LHCN-M2 (cell line): ENCODE results near the gene ATP10A. TPM values are rescaled to one million over a fixed set of nuclear protein-coding genes. Genes with fewer than 3 reads are reported as not detected.
A peak's percentile ranks its signal among the peaks of the same experiment; 100 is the strongest.

Experiments
- DNase-seq: peaks from one replicate; pipeline ENCODE4 v3.0.0-alpha.2; 2012; ENCODE audit warnings: low read depth
- total RNA-seq: library from RNA; depleted of rRNA; stranded (reverse); fragments of >200 nt; gene quantifications from 2 replicates; pipeline ENCODE4 v1.2.3, GENCODE V29; 2014

The ATP10A gene
- total RNA-seq, 1 experiment from 2014 or later, result 0.69 TPM

DNA sequence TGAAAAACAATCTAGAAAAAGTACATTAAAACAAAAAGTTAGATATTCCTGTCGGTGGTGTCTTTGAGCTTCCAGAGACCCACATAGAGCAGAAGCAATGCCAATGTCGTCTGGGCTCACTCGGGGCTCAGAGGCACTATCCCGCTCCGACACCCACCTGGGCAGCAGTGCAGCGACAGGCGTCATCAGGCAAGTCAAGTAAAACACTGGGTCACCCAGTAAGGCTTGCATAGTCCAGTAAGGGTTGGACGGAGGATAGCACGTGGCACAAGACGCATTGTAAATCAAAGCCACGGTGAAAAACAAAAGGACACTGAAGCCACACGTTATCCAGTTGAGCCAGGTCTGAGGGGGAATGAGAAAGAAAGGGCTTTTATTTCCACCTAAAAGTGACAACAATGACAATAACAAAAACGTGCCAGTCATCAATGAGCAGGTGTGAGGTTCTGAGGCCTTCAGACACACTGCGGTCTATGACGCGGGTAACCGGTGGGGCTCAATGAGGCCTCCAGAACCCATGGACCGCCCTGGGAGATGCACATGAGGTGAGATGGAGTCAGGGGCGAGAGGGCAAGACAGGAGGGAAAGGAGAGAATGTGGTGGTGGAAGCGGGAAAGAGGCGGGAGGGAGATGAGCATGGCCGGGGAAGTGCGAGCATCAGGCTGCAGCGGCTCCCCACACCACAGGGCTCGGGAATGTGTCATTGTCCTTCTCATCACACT, 183.0 kb downstream of the ATP10A start:
- DNase-seq, result no peak

DNA sequence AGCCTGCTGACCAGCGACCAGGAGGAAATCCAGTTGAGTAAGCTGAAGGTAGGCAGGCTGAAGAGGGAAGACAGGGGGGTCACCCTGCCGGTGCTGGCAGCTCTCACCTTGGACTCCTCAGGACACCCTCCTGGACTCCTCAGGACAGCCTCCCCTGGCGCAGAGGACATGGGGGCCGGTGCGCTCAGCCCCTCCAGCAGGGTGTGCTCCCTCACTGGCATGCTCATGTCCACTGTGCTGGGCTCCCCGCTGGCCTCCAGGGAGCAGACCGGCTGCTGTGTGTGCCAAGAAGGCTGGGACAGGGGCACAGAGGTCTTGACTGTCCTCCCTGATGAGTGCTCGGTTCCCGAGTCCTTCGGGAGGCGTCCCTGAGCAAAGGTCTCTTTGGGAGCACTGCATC, 183.6 kb downstream of the ATP10A start:
- no peak for DNase-seq

DNA sequence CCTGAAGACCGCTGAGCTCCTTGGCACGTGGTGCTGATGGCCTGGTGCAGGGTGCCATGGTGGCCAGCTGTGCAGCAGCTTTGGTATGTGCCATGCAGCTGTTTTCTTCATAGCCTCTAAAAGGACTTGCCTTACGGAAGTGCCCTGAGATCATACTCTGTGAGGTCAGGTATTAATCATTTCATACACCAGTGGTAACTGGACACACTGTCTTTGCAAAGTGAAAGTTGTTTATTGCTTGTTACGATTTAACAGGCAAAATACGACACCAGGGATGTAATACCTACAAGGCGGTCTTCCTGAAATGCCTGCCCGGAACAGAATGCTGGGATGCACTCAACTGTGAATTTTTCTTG, 184.6 kb downstream of the ATP10A start:
- DNase-seq, result peak; percentile 36

DNA sequence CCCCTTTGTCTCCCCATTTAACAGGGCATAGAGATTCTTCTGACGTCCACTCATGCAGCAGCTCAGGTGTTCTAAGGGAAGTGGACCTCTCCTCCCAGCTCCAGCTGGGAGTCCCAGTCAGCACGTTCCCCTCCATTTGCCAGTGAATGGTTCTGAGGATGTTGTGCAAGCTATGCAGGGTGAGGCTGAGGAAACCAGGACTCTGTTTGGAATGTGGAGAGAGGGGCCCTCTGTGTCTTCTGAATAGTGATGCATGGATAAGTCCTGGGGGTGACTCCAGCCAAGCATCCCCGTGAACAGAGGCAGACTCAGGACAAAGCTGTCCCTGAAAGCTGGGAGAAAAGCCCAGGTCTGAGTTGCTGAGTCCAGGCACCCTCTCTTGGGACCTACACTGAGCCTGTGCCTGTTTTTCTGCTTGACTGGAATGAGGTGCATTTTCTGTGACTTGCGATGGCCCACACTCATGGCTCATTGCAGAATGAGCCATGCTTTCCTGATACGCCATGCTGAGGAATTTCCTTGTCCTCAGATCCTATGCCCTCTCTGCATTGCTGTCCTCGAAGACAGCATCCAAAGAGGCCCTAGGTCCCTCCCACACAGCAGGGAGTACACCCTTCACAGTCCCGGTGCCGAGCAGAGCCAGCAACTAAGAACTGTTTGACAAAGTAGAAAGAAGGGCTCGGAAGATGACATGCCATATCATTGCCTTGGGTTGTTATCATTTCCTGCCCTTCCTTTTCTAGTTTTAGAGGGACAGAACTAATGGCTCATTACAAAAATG, 185.2 kb downstream of the ATP10A start:
- no peak for DNase-seq

DNA sequence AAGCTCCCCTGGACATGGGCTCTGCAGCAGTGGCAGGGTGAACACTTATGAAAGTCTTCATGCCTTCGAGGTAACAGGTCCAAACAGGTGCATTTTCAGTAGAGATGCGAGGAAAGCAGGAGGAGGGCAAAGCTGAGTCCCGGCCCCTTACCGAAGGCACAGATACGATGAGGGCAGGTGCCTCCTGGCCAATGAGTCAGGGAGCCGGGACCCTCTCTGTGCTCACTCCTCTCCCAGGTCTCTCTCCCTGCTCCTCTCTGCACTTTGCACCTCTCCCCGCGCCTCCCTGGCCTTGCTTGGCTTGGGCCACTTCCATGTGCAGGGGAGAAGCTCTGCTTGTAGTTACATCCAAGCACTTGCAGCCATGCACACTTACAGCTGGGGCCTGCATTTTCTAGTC, 187.1 kb downstream of the ATP10A start:
- no peak for DNase-seq

DNA sequence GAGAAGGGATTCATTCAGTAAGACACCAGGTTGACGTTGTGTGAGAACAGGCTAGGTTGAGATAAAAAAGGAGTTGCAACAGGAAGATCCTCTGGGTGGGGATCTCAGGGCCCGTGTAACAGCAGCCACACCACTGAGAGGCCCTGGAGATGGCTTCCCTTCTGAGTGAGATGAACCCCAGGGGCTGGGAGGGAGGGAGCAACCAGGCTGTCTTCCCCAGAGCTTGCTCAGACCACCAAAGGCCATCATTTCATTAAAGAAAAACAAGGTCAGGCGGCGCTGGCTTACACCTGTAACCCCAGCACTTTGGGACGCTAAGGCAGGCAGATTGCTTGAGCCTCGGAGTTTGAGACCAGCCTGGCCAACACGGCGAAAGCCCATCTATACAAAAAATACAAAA, 187.7 kb downstream of the ATP10A start:
- DNase-seq, result no peak

DNA sequence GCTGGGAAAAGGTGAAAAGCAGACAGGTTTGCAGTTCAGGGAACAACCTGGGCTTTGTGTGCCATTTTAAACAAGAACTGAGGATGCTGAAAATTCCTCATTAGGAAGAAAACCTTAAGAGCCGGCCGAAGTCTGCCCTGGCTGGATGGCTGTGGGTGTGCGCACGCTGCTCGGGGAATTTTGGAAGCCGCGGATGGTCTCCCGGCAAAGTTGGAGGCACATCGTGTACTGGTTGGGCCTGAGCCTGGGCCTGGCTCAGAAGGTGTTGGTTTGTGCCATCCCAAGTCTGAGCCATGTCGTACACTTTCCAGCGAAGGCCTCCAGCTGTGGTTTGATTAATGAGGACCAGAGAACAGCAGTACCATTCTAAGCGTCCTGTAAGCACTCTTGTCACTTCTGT, 188.2 kb downstream of the ATP10A start:
- no peak for DNase-seq

DNA sequence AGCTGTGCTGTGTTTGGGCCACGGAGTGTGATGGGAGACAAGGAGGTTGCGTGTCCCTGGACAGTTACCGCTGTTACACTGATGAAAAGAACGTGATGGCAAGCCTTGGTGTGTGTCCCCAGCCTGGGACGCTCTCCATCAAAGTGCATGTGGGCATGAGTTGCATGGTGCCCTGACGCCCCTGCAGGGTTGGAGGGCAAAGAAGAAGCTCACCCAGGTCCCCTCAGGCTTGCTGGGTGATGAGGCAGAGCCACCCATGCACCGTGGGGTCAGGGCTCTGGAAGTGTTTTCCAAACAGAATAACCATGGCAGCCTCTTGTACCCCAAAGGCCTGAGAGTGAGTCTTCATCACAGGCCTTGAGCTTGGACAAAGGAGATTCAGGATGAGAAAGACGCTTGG, 189.2 kb downstream of the ATP10A start:
- no peak for DNase-seq

DNA sequence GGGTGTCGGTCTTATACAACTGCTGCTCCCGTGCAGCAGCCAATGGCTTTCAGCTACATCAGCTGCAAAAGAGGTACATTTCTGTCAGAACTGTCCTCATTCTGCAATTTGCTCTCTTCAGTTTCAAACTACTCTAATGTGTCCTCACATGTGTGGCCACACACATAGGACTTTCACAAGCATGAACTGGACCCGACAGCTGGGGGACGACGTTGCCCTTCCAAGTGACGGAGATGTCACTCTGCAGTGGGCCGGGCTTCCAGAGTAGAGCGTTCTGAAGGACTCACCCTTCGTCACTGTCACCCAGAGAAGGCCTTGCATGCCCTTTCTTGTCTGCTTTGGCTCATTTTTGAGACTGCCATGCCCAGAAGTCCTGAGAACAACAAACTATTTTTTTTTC, 189.8 kb downstream of the ATP10A start:
- no peak for DNase-seq

DNA sequence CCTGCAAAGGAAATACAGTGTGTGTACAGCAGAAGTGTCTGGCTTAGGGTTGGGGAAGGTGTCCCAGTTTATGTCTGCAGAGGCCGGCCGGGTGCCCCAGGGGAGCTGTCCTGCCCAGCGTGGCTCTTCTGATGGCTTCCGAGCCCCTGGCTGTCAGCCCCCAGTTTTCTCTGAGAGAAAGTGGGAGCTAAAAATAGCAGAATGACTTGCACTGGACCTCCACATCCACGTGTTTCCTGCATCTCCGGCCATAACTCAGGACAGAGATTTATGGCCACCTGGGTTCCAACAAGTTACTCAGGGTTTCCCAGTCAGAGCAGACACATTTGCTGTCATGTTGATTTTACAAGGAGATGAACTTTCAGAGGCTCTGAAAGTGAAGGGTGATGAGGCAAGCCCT, 192.0 kb downstream of the ATP10A start:
- DNase-seq, result no peak

DNA sequence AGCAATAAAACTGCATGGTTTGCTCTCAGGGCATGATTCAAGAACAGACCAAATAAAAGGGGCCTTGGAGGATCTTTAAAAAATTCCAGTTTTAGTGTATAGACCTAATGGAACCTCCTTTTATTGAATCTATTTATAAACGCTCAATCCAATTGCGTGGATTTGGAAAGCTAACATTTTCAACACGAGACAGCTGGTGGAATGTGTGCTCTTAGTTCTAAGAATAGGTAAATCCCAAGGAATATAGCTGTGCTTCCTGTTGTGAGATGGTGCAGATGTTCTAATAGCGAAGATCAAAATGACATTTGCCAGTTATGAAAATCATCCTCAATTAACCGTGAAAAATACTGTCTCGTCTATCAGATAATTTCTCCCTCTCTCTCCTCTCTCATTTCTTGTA, 192.5 kb downstream of the ATP10A start:
- no peak for DNase-seq

DNA sequence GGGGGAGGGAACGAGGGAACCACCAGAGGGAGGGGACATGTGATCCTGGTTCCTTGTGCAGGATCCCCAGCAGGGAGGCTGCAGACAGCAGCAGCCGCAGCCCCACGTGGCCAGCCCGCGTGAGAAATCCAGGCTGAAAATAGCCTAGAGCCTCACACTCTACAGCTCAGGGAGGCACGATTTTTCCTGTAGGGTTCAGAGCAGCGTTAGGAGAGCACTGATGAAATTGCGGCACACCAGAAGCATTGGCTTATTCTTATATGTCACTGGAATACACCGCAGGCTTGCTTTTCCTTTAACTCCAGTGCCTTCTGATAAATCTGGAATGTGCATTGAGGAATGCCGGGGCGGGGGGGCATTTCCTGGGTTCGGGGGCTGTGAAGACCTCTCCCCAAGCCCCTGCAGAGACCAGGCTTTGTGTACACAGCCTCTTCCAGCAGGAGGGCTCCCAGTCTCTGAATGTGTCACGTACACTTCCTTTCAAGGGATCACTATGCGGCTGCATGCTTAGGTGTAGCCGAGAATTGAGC, 193.0 kb downstream of the ATP10A start:
- peak; percentile 71 for DNase-seq

DNA sequence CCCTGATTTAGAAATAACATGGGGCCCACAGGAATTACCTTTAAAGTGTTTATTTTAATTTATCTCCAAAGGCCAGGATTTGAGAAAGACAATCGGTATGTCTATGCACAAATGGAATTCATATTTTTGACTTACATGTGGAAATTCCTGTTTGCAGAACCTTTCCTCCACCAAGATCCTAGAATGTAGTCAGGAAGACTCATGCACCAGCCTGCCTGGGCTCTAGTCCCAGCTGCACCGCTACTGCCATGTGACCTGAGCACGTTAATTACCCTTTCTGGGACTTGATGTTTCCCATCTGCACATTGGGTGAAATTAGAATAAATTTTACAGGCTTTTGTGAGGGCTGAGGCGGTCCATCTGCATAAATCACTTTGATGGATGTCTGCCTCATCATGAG, 194.2 kb downstream of the ATP10A start:
- DNase-seq, result no peak

DNA sequence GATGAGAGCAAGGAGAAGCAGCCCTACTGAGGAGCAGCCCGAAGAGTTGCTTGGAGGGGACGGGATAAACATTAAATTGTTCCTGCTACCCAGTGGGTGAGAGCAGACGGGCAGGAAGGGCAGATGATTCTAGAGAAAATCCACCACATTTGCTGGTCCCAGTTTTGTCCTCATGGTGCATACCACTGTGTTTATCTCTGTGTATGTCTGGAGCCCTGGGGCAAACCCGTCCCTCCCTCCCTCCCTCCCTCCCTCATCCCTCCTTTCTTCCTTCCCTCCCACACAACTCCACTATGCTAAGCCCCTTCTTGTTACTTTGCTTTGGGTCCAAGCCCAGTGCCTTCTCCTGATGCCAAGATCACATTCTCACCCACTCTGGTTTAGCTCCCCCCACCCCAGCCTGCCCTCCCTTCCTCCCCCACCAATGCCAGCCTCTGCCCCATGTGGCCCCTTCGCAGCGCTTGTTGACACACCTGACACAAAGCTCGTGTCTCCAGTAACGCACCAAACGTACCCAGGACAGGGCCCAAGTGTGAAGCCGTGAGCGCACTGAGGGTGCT, 194.8 kb downstream of the ATP10A start:
- DNase-seq, result no peak

DNA sequence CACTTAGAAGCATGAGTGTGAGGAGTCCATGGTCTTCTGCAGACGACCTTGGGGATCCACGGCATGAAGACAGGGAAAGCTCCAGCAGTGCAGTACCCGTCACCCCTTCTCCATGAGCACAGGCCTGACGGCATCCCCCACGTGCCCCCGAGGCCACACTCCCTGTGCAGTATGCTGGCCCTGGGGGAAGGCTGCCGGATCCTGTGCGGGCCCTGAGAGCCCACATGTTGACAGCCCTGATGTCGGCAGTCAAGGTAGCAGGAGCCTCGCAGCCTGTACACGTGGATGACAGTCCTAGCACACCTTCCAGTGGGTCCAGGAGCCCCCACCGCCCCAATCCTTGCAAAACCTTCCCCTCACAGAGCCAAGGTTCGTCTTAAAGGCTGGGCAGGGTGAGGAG, 195.3 kb downstream of the ATP10A start:
- no peak for DNase-seq

DNA sequence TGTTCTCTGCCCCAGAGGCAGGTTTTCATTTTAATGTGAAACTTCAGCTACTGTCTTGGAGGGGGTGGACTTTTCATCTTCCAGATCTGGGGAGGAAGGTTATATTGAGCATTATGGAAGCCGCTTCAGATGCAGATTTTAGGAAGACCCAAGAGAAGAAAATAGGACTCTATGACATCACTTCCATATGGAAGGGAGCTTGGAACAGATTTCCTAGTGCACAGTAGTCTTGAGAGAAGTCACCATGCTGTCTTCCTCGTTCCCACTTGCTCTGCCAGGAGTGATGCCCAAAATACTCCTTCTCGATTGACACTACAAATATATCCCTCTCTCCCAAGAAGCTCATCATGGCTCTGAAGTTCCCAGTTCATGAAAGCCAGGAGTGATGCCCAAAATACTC, 197.2 kb downstream of the ATP10A start:
- no peak for DNase-seq

DNA sequence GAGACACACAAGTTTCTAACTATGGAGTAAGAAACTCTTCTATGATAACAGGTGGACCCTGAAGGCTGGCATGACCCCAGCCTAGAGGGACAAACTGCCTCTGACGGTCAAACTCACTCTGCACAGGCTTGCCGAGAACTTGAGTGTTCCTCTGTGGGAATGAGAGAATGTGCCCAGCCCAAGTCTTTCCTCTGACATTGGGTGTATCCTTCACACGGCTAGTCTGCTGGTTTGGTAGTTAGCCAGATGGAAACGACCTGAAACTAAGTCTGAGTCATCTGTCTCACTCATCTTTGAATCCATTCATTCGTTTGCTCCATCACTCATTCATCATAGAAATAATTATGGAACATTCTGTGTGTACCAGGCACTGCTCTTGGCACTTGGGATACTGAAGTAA, 198.4 kb downstream of the ATP10A start:
- peak; percentile 22 for DNase-seq

DNA sequence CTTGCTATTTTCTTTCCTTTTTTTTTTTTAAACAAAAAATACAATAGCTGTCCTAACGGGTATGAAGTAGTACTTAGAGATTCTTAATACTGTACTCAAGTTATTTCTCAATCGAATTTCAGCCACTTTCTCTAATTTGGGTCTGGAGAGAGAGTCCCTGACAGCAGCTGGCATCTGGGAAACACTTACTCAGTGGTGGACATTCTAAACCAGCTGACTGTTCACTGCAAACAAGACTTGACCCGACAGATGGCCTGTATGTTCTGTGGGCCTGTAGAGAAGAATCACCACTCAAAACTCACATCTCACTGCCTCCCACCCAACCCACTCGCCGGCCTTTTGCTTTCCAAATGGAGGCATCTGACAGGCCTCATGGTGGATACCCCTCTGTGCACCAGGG, 199.6 kb downstream of the ATP10A start:
- DNase-seq, result peak; percentile 39

DNA sequence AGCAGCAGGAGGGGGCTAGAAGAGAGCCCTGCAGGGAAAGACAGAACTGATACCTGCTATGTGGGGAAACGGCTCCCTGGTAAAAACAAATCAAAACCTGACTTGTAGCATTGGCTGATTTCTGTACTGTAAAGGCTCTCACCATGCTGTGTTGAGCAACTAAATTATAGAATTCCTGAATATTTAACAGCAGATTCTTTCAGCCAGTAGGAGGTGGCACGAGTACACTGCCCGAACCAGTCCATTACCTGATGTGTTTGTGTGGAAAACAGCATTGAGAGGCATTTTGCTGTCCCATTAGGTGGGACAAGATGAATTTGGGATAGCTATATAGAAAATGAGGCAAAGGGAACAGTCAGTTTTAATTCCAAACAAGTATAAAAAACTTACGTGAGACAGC, 201.2 kb downstream of the ATP10A start:
- DNase-seq, result no peak

DNA sequence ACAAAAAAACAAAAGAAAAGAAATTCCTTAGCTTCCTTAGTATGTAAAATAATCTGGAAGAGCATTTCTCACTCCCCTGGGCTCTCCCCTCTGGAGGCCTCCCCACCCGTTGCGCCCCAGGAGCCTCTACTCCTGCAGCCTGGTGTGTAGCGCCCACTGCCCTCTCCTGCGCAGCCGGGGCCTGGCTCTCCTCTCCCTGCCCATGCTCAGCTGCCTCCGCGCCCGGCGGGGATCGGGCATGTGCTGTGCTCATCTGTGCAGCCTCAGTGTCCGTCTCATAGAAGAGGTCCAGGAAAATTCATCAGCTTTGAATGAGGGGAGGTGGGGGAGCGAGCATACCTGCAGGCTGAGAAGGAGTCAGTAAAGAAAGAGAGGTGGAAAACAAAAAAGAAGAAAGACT, 203.9 kb downstream of the ATP10A start:
- DNase-seq, result no peak

DNA sequence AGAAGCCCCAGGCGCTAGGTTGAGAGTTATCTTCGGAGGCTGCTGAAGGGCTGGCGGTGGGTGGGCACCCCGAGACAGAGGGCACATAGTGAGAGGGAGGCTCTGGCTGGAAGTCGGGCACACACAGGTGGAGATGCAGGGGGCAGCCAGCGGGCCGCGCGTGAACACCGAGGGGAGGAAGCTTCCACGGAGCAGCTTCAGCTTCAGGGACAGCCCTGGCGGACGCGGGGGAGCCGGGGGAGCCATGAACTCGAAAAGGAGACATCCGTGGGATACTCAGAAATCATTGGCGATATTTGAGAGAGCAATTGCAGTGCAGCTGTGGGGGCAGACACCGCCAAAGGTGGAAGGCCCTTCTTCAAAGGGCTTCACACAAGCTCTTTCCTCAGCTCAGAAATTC, 204.6 kb downstream of the ATP10A start:
- no peak for DNase-seq

DNA sequence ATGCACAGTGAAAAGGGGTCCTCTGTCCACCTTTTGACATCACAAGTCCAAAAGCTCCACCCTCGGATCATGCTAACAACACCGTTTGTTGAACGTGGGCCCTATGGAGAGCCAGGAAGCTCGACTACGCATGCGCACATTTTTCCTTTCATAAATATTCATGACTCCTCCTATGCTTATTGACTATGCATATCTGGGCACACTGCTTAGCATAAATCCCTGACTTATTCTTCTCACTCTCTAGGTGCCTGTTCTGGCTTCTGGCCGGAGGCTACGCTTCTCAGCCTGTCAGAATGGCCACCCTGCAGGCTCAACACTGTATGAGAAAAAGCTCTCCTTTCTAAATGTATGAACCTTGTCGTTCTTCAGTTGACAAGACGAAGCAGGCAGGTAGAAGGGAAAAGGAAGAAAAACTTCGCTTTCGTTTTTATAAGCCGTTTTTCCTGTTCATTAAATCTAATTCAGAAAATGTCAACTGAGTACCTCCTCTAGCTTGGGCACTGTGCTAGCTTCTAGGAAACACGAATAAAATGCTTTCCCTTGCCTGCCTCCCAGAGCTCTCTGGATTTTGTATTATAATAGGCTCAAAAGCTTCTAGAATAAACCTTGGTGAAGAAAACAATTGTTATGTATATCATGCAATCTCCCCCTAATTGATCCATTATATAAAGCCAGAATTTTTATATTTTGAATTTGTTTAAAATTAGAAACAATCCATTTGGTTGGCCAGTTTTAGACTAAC, 207.7 kb downstream of the ATP10A start:
- DNase-seq, result no peak
